Upper lobe of left lung (tissue), 4 donors: ENCODE results near the gene DHFR.

Experiments used
- CTCF ChIP-seq, 6 experiments: fragments of 450-650 bp in 4 of 6; fragments of 200-600 bp in 2 of 6; sonication (generic) in 2 of 6; IDR thresholded peaks; one replicate each; pipeline ENCODE4 v1.5.1; 2016 to 2019; ENCODE audit warnings: antibody characterized with exemption in 6 of 6
- EP300 ChIP-seq, 4 donors: sonication (generic); formaldehyde crosslinking; IDR thresholded peaks; one replicate each; pipeline ENCODE4 v1.5.1; 2017; ENCODE audit warnings: antibody characterized with exemption in 4 of 4, control low read depth in 2 of 4
- POLR2A ChIP-seq, 4 donors: fragments of 450-650 bp; IDR thresholded peaks; one replicate each; pipeline ENCODE4 v1.5.1; 2016 to 2017; ENCODE audit warnings: antibody characterized with exemption in 4 of 4, mild to moderate bottlenecking in 2 of 4
- POLR2AphosphoS5 ChIP-seq, 2 donors: sonication (generic); formaldehyde crosslinking; IDR thresholded peaks; one replicate each; pipeline ENCODE4 v1.5.1; 2017; ENCODE audit warnings: antibody characterized with exemption in 2 of 2

GRCh38 chr5:80592105-80592504 lies 62.7 kb downstream of the DHFR start:
- TF ChIP-seq CTCF (IDR thresholded peaks at IDR 0.05): no peak
- TF ChIP-seq EP300 (IDR thresholded peaks at IDR 0.05): no peak
- no peak for TF ChIP-seq POLR2A (IDR thresholded peaks at IDR 0.05)
- no peak for TF ChIP-seq POLR2AphosphoS5 (IDR thresholded peaks at IDR 0.05)
